Fibroblast of lung (primary cell): ENCODE data around the gene INTS1. TPM values are rescaled to one million over a fixed set of nuclear protein-coding genes. Genes with fewer than 3 reads are reported as not detected.
A peak's percentile ranks its signal among the peaks of the same experiment; 100 is the strongest.

ENCODE experiments used
- DNase-seq, 2 donors: peaks; one replicate each; pipeline versions ENCODE4 v3.0.0 to v3.0.0-alpha.2; 2010; ENCODE audit warnings: low read depth in 2 of 2
- H2AFZ ChIP-seq: 2 replicates; pipeline ENCODE4 v1.5.1; 2012; ENCODE audit warnings: low read length, control low read depth, inconsistent platforms
- H3K27ac ChIP-seq: 2 replicates; pipeline ENCODE4 v1.5.1; 2011; ENCODE audit warnings: low read length, control low read depth; ENCODE audit not compliant: insufficient read depth
- H3K27me3 ChIP-seq: 2 replicates; pipeline ENCODE4 v1.5.1; 2011; ENCODE audit warnings: mild to moderate bottlenecking, low read length; ENCODE audit not compliant: control insufficient read depth, insufficient read depth
- H3K36me3 ChIP-seq: 2 replicates; pipeline ENCODE4 v1.5.1; 2011; ENCODE audit warnings: low read length; ENCODE audit not compliant: control insufficient read depth, insufficient read depth
- H3K4me1 ChIP-seq: 2 replicates; pipeline ENCODE4 v1.5.1; 2011; ENCODE audit warnings: low read length; ENCODE audit not compliant: control insufficient read depth, insufficient read depth; ENCODE audit errors: extremely low read depth
- H3K4me2 ChIP-seq: 2 replicates; pipeline ENCODE4 v1.5.1; 2011; ENCODE audit warnings: low read length, control low read depth; ENCODE audit not compliant: insufficient read depth; ENCODE audit errors: extremely low read depth
- H3K4me3 ChIP-seq, 4 experiments: fragments of 200-600 bp in 1 of 4; sonication (generic) in 1 of 4; replicated peaks in 1 of 4; 2 replicates each; pipeline ENCODE4 v1.5.1; 2011 to 2016; ENCODE audit warnings: low read length in 4 of 4, low read depth in 3 of 4, mild to moderate bottlenecking in 3 of 4, control low read depth in 2 of 4, inconsistent platforms in 1 of 4, mixed read lengths in 1 of 4; ENCODE audit not compliant: insufficient read depth in 1 of 4; ENCODE audit errors: control extremely low read depth in 1 of 4
- H3K79me2 ChIP-seq: 2 replicates; pipeline ENCODE4 v1.5.1; 2012; ENCODE audit warnings: mild to moderate bottlenecking, low read length, inconsistent platforms; ENCODE audit not compliant: control insufficient read depth, insufficient read depth
- H3K9ac ChIP-seq: 2 replicates; pipeline ENCODE4 v1.5.1; 2011; ENCODE audit warnings: mild to moderate bottlenecking, low read length, control low read depth; ENCODE audit not compliant: insufficient read depth
- H3K9me3 ChIP-seq: 2 replicates; pipeline ENCODE4 v1.5.1; 2012; ENCODE audit warnings: low read depth, low read length; ENCODE audit not compliant: control insufficient read depth, insufficient read depth
- H4K20me1 ChIP-seq: 2 replicates; pipeline ENCODE4 v1.5.1; 2011; ENCODE audit warnings: low read length; ENCODE audit not compliant: control insufficient read depth, insufficient read depth; ENCODE audit errors: extremely low read depth
- EZH2 ChIP-seq: IDR thresholded peaks from 2 replicates; pipeline ENCODE4 v1.5.1; 2012; ENCODE audit warnings: low read length, control low read depth, mild to moderate bottlenecking; ENCODE audit errors: missing control alignments
- polyA plus RNA-seq, 2 donors: library from polyadenylated mRNA; depleted of rRNA in 1 of 2; stranded (reverse) in 1 of 2; unstranded in 1 of 2; fragments of >200 nt; gene quantifications; 2 replicates each; pipeline ENCODE4 v1.2.1, GENCODE V29; 2011 to 2012; ENCODE audit warnings: missing spikeins in 1 of 2
- total RNA-seq: library from RNA; depleted of rRNA; stranded (reverse); fragments of >200 nt; gene quantifications from 2 replicates; pipeline ENCODE4 v1.2.1, GENCODE V29; 2014
- TF ChIP-seq, protein P1 (sequence below), 2 donors: IDR thresholded peaks in 1 of 2; conservative IDR thresholded peaks in 1 of 2; 1 replicate in 1 of 2; 2 replicates in 1 of 2; pipeline ENCODE4 v1.5.1; 2011 to 2012; ENCODE audit warnings: low read length in 2 of 2, control low read depth in 1 of 2, inconsistent platforms in 1 of 2, low read depth in 1 of 2, mild to moderate bottlenecking in 1 of 2

Gene INTS1
- total and polyA plus RNA-seq, 2 donors (not counting 1 experiment from before 2014, with no cell fraction given) = 7.1 to 35.5 TPM

DNA sequence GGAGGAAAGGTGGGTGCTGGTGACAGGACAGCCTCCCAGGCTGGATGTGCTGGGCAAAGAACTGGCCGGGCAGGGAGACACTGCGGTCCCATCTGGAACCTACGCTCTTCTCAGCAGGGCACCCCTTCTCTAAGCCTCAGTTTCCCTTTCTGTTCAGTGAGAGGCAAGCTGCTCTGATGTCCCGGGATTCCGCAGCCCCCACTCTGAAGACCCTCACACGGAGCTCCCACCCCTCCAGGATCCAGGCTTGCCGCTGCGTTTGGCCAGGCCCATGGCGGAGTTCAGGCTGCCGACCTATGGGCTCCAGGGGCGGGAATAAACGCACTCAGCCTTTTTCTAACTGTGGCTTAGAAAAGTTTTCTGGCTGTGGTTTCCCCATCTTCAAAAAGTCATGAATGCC is 10.2 kb upstream of the INTS1 start:
- no peak overlapping the region for H3K27ac ChIP-seq
- no peak overlapping the region for H3K4me2 ChIP-seq
- TF ChIP-seq, protein P1, sequence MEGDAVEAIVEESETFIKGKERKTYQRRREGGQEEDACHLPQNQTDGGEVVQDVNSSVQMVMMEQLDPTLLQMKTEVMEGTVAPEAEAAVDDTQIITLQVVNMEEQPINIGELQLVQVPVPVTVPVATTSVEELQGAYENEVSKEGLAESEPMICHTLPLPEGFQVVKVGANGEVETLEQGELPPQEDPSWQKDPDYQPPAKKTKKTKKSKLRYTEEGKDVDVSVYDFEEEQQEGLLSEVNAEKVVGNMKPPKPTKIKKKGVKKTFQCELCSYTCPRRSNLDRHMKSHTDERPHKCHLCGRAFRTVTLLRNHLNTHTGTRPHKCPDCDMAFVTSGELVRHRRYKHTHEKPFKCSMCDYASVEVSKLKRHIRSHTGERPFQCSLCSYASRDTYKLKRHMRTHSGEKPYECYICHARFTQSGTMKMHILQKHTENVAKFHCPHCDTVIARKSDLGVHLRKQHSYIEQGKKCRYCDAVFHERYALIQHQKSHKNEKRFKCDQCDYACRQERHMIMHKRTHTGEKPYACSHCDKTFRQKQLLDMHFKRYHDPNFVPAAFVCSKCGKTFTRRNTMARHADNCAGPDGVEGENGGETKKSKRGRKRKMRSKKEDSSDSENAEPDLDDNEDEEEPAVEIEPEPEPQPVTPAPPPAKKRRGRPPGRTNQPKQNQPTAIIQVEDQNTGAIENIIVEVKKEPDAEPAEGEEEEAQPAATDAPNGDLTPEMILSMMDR (conservative IDR thresholded peaks at IDR 0.05 in 1 of 2, IDR thresholded peaks at IDR 0.05 in 1 of 2; ENCODE audit: low read depth in 1 of 2, low read length in 2 of 2) = no peak
- H4K20me1 ChIP-seq = no peaks in the 10 kb centered on the region
- no peak overlapping the region for H3K4me3 ChIP-seq
- no peak overlapping the region for H3K9ac ChIP-seq
- H3K9me3 ChIP-seq = no peaks in the 10 kb centered on the region
- no peaks in the 10 kb centered on the region for H3K27me3 ChIP-seq
- H3K79me2 ChIP-seq = no peaks in the 10 kb centered on the region
- peaks cover 5% of the 10 kb centered on the region for H3K4me1 ChIP-seq
- no peaks in the 10 kb centered on the region for H3K36me3 ChIP-seq
- no peak overlapping the region for H2AFZ ChIP-seq
- no peak for DNase-seq

DNA sequence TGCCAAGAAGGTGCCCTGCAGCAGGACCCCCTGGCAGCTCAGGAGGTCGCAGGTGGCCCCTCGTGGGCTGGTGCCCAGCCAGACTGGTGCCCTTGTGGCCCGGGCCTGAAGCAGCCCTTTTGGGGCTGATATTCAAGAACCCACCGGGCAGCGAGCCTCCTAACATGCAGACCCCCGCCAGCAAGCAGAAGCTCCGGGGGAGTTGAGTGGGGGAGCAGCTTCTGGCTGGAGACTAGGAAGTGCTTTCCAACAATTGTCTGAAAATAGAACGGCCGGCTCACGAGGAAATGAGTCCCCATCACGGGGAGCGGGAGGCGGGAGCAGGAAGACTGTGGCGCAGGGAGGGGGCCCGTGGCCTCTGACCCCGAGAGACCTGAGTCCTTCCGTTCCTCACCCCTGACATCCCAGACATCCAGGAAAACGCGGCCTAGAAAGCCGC is 9.5 kb upstream of the INTS1 start:
- peak in 1 of 2 donors; percentile 28 for DNase-seq
- Histone ChIP-seq H3K27ac (peak overlapping the region; percentile 36), H3K9ac (peak overlapping the region; percentile 30), H3K4me1 (peaks cover 5% of the 10 kb centered on the region), H3K4me3 (no peak overlapping the region), H3K79me2 (no peaks in the 10 kb centered on the region), H2AFZ (no peak overlapping the region), H4K20me1 (no peaks in the 10 kb centered on the region), H3K9me3 (no peaks in the 10 kb centered on the region), H3K4me2 (peak overlapping the region; percentile 35), H3K36me3 (no peaks in the 10 kb centered on the region), H3K27me3 (no peaks in the 10 kb centered on the region)
- TF ChIP-seq, protein P1 (conservative IDR thresholded peaks at IDR 0.05 in 1 of 2, IDR thresholded peaks at IDR 0.05 in 1 of 2; ENCODE audit: low read depth in 1 of 2, low read length in 2 of 2) = no peak
- TF ChIP-seq EZH2 = no peak

DNA sequence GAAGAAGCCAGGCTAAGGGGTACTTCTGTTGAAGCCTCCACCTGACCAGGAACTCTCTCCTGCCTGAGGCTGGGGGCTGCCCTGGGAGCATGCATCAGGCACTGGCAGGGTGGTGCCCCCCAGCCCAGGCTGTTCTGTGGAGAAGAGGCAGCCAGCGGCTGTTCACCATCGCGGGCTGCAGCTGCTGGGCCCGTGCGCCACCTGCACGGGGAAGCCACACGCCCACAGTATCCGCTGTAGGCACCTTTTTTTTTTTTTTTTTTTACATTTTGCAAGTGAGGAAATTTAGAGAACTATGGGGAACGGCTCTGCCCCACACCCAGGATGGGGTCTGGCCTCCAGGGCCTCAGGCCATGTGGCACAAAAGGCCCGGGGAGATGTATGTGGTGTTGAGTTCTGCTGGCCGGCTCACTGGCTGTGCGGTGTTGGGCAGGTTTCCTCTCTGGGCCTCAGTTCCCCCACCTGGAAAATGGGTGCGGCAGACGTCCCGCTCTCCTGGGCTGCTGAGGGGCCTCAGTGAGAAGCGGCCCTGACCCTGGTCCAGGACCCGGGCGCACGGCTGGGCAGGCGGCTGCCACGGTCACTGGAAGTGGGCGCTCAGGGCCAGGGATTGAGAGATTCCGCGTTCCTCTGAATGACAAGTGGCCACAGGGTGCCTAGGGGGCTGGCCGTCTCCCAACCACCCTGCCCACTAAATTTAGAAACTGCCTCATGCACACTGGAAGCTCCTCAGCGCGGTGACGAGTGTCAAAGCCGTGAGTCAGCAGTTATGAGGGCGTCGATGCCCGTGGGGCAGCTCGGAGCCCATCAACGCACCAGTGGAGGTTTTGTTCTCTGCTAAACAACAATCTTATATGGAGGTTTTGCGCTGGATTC is 8.8 kb upstream of the INTS1 start:
- peak overlapping the region; percentile 30 for H3K9ac ChIP-seq

More for the DNA sequence above, 8.8 kb upstream of the INTS1 start:
- no peaks in the 10 kb centered on the region for H3K79me2 ChIP-seq
- H4K20me1 ChIP-seq = no peaks in the 10 kb centered on the region
- no peaks in the 10 kb centered on the region for H3K36me3 ChIP-seq
- TF ChIP-seq, protein P1 (conservative IDR thresholded peaks at IDR 0.05 in 1 of 2, IDR thresholded peaks at IDR 0.05 in 1 of 2; ENCODE audit: low read depth in 1 of 2, low read length in 2 of 2) = no peak
- no peaks in the 10 kb centered on the region for H3K9me3 ChIP-seq
- H3K27me3 ChIP-seq = no peaks in the 10 kb centered on the region
- H3K4me1 ChIP-seq = peaks cover 5% of the 10 kb centered on the region
- H3K4me3 ChIP-seq = no peak overlapping the region
- DNase-seq = peak; percentile 40 to 85
- H3K4me2 ChIP-seq = peak overlapping the region; percentile 35
- peak overlapping the region; percentile 16 for H3K27ac ChIP-seq
- H2AFZ ChIP-seq = no peak overlapping the region
